ENCODE data around the gene ADH7. TPM values are rescaled to one million over a fixed set of nuclear protein-coding genes. Genes with fewer than 3 reads are reported as not detected.

Gene ADH7
- total and polyA plus RNA-seq, 2 experiments from 2014 or later = not detected

- Histone ChIP-seq H2AFZ (no peak overlapping the region), H3K4me2 (no peak overlapping the region), H3K27me3 (no peaks in the 10 kb centered on the region), H3K9me3 (ENCODE audit: low read depth) (no peaks in the 10 kb centered on the region), H3K27ac (no peak overlapping the region), H3K9me2 (replicated peaks; ENCODE audit: insufficient read depth) (no peaks in the 10 kb centered on the region), H4K20me1 (ENCODE audit: insufficient read depth, poor library complexity, severe bottlenecking) (no peaks in the 10 kb centered on the region), H3K36me3 (replicated peaks; ENCODE audit: insufficient read depth, low read depth) (no peaks in the 10 kb centered on the region), H3K79me2 (no peaks in the 10 kb centered on the region), H3K4me3 (no peak overlapping the region), H3K4me1 (ENCODE audit: insufficient read depth) (peaks cover 22% of the 10 kb centered on the region)
- DNase-seq (ENCODE audit: low spot score) = no peak
- 93% methylated on average over 3 of the region's 3 CpGs for WGBS (ENCODE audit: low lambda C conversion rate, missing lambda C conversion rate)
- TF ChIP-seq EZH2phosphoT487 (IDR thresholded peaks at IDR 0.05; ENCODE audit: low read depth, severe bottlenecking, unreplicated experiment) (no peak), EZH2 (IDR thresholded peaks at IDR 0.05; ENCODE audit: borderline replicate concordance) (no peak), CTCF (IDR thresholded peaks at IDR 0.05; ENCODE audit: poor library complexity) (no peak)
Observed at GRCh38 chr4:99402765-99403164, 32.4 kb downstream of the ADH7 start.

- peaks cover 22% of the 10 kb centered on the region for H3K4me1 ChIP-seq (ENCODE audit: insufficient read depth)
- H3K36me3 ChIP-seq (replicated peaks; ENCODE audit: insufficient read depth, low read depth) = no peaks in the 10 kb centered on the region
- no peaks in the 10 kb centered on the region for H3K9me3 ChIP-seq (ENCODE audit: low read depth)
- no peak for DNase-seq (ENCODE audit: low spot score)
- H4K20me1 ChIP-seq (ENCODE audit: insufficient read depth, poor library complexity, severe bottlenecking) = no peaks in the 10 kb centered on the region
- H3K27ac ChIP-seq = no peak overlapping the region
- H3K4me2 ChIP-seq = no peak overlapping the region
- no peaks in the 10 kb centered on the region for H3K79me2 ChIP-seq
- H2AFZ ChIP-seq = no peak overlapping the region
- no peak overlapping the region for H3K4me3 ChIP-seq
- TF ChIP-seq EZH2 (IDR thresholded peaks at IDR 0.05; ENCODE audit: borderline replicate concordance) (no peak), EZH2phosphoT487 (IDR thresholded peaks at IDR 0.05; ENCODE audit: low read depth, severe bottlenecking, unreplicated experiment) (no peak), CTCF (IDR thresholded peaks at IDR 0.05; ENCODE audit: poor library complexity) (no peak)
- no peaks in the 10 kb centered on the region for H3K9me2 ChIP-seq (replicated peaks; ENCODE audit: insufficient read depth)
- no peaks in the 10 kb centered on the region for H3K27me3 ChIP-seq
Observed at GRCh38 chr4:99400831-99401230, 34.3 kb downstream of the ADH7 start.

- no peak for DNase-seq (ENCODE audit: low spot score)
- TF ChIP-seq EZH2 (IDR thresholded peaks at IDR 0.05; ENCODE audit: borderline replicate concordance) (no peak), CTCF (IDR thresholded peaks at IDR 0.05; ENCODE audit: poor library complexity) (no peak), EZH2phosphoT487 (IDR thresholded peaks at IDR 0.05; ENCODE audit: low read depth, severe bottlenecking, unreplicated experiment) (no peak)
- Histone ChIP-seq H2AFZ (no peak overlapping the region), H3K27ac (no peak overlapping the region), H3K4me2 (no peak overlapping the region), H3K36me3 (replicated peaks; ENCODE audit: insufficient read depth, low read depth) (no peaks in the 10 kb centered on the region), H3K4me3 (no peak overlapping the region), H4K20me1 (ENCODE audit: insufficient read depth, poor library complexity, severe bottlenecking) (no peaks in the 10 kb centered on the region), H3K27me3 (no peaks in the 10 kb centered on the region), H3K79me2 (no peaks in the 10 kb centered on the region), H3K4me1 (ENCODE audit: insufficient read depth) (peaks cover 7% of the 10 kb centered on the region), H3K9me3 (ENCODE audit: low read depth) (no peaks in the 10 kb centered on the region), H3K9me2 (replicated peaks; ENCODE audit: insufficient read depth) (no peaks in the 10 kb centered on the region)
- WGBS (ENCODE audit: low lambda C conversion rate, missing lambda C conversion rate) = 90% methylated on average over 1 of the region's 1 CpG
Observed at GRCh38 chr4:99399017-99399416, 36.1 kb downstream of the ADH7 start.

All from hepatocyte (in vitro differentiated cells).